WI38 (cell line): ENCODE results near the gene SLC11A1.
A peak's percentile ranks its signal among the peaks of the same experiment; 100 is the strongest.

Experiments
- H3K4me3 ChIP-seq: 2 replicates; pipeline ENCODE4 v1.5.1; 2011; ENCODE audit warnings: low read depth, mild to moderate bottlenecking, control low read depth, low read length
- TF ChIP-seq, protein P1 (sequence below): IDR thresholded peaks from 2 replicates; pipeline ENCODE4 v1.5.1; 2012; ENCODE audit warnings: low read depth, mild to moderate bottlenecking, control low read depth, low read length

Gene SLC11A1

DNA sequence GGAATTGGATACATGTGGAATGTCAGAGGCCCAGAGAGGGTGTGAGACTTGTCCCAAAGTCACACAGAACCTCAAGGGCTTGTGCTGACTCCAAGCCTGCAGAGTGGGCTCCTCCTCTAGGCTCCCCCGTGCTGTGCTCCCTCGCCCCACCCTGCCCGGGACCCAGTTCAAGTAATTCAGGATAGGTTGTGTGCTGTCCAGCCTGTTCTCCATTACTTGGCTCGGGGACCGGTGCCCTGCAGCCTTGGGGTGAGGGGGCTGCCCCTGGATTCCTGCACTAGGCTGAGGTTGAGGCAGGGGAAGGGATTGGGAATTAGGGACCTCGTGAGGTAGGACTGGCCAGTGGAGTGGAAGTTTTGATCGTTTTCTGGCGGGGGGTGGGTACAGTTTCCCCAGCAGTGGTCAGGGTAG is 20.4 kb downstream of the SLC11A1 start:
- H3K4me3 ChIP-seq: no peak overlapping the region
- TF ChIP-seq, protein P1, sequence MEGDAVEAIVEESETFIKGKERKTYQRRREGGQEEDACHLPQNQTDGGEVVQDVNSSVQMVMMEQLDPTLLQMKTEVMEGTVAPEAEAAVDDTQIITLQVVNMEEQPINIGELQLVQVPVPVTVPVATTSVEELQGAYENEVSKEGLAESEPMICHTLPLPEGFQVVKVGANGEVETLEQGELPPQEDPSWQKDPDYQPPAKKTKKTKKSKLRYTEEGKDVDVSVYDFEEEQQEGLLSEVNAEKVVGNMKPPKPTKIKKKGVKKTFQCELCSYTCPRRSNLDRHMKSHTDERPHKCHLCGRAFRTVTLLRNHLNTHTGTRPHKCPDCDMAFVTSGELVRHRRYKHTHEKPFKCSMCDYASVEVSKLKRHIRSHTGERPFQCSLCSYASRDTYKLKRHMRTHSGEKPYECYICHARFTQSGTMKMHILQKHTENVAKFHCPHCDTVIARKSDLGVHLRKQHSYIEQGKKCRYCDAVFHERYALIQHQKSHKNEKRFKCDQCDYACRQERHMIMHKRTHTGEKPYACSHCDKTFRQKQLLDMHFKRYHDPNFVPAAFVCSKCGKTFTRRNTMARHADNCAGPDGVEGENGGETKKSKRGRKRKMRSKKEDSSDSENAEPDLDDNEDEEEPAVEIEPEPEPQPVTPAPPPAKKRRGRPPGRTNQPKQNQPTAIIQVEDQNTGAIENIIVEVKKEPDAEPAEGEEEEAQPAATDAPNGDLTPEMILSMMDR: no peak

DNA sequence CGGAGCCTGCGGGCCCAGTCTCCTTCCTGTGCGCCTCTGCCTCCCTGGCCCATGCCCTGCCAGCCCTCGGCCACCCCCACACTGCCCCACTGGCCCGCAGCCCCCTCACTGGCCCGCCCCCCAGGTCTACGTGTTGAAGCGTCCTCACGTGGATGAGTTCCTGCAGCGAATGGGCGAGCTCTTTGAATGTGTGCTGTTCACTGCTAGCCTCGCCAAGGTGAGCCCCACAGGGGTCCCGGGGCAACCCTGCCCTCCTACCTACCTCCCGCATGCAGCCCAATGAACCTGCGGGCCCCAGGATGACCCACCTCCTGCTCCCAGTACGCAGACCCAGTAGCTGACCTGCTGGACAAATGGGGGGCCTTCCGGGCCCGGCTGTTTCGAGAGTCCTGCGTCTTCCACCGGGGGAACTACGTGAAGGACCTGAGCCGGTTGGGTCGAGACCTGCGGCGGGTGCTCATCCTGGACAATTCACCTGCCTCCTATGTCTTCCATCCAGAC is 20.9 kb downstream of the SLC11A1 start:
- no peak overlapping the region for H3K4me3 ChIP-seq
- TF ChIP-seq, protein P1: no peak

DNA sequence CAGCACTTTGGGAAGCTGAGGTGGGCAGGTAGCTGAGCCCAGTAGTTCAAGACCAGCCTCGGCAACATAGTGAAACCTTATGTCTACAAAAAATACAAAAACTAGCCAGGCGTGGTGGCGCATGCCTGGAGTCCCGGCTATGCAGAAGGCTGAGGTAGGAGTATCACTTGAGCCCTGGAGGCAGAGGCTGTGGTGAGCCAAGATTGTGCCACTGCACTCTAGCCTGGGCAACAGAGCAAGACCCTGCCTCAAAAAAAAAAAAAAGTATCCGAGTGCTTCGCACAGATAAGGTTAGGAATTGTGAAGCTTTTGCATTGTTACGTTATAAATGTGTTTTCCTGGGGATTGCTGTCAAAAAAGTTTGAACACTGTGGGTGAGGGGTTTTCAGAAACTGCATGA is 21.7 kb downstream of the SLC11A1 start:
- no peak overlapping the region for H3K4me3 ChIP-seq
- TF ChIP-seq, protein P1: no peak

DNA sequence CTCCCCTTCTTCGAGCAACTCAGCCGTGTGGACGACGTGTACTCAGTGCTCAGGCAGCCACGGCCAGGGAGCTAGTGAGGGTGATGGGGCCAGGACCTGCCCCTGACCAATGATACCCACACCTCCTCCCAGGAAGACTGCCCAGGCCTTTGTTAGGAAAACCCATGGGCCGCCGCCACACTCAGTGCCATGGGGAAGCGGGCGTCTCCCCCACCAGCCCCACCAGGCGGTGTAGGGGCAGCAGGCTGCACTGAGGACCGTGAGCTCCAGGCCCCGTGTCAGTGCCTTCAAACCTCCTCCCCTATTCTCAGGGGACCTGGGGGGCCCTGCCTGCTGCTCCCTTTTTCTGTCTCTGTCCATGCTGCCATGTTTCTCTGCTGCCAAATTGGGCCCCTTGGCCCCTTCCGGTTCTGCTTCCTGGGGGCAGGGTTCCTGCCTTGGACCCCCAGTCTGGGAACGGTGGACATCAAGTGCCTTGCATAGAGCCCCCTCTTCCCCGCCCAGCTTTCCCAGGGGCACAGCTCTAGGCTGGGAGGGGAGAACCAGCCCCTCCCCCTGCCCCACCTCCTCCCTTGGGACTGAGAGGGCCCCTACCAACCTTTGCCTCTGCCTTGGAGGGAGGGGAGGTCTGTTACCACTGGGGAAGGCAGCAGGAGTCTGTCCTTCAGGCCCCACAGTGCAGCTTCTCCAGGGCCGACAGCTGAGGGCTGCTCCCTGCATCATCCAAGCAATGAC is 22.4 kb downstream of the SLC11A1 start:
- TF ChIP-seq, protein P1: no peak
- no peak overlapping the region for H3K4me3 ChIP-seq

DNA sequence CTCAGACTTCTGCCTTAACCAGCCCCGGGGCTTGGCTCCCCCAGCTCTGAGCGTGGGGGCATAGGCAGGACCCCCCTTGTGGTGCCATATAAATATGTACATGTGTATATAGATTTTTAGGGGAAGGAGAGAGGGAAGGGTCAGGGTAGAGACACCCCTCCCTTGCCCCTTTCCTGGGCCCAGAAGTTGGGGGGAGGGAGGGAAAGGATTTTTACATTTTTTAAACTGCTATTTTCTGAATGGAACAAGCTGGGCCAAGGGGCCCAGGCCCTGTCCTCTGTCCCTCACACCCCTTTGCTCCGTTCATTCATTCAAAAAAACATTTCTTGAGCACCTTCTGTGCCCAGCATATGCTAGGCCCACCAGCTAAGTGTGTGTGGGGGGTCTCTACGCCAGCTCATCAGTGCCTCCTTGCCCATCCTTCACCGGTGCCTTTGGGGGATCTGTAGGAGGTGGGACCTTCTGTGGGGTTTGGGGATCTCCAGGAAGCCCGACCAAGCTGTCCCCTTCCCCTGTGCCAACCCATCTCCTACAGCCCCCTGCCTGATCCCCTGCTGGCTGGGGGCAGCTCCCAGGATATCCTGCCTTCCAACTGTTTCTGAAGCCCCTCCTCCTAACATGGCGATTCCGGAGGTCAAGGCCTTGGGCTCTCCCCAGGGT is 23.1 kb downstream of the SLC11A1 start:
- H3K4me3 ChIP-seq: no peak overlapping the region
- TF ChIP-seq, protein P1: no peak

DNA sequence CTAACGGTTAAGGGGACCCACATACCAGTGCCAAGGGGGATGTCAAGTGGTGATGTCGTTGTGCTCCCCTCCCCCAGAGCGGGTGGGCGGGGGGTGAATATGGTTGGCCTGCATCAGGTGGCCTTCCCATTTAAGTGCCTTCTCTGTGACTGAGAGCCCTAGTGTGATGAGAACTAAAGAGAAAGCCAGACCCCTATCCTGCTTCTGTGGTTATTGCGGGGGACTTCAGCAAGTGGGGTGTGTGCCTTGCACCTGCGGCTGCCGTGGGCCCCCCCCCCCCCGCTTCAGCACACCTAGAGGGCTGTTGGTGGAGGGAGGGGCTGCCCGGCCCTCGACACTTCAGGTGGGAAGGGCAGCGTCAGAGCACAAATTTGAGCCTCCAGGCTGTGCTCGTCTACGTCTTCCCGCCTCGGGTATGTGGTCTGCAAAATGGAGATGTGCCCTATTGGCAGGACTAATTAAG is 23.7 kb downstream of the SLC11A1 start:
- TF ChIP-seq, protein P1: no peak
- H3K4me3 ChIP-seq: peak overlapping the region; percentile 43
